Uterus (tissue), 4 donors: Measurements from ENCODE around the gene GAREM2. TPM values are rescaled to one million over a fixed set of nuclear protein-coding genes. Genes with fewer than 3 reads are reported as not detected.

Experiments used
- DNase-seq, 2 donors: peaks; one replicate each; pipeline ENCODE4 v3.0.0-alpha.2; 2019 to 2020
- H3K27ac ChIP-seq, 2 donors: fragments of 200-600 bp; sonication (generic); 1 replicate in 1 of 2; 2 replicates in 1 of 2; pipeline ENCODE4 v1.5.1; 2016 to 2018
- H3K27me3 ChIP-seq, 2 donors: fragments of 200-600 bp; sonication (generic); one replicate each; pipeline ENCODE4 v1.5.1; 2018 to 2019; ENCODE audit warnings: control low read depth in 1 of 2
- H3K36me3 ChIP-seq, 2 donors: fragments of 200-600 bp; sonication (generic); one replicate each; pipeline ENCODE4 v1.5.1; 2019; ENCODE audit warnings: control low read depth in 1 of 2
- H3K4me1 ChIP-seq, 2 donors: fragments of 200-600 bp; sonication (generic); one replicate each; pipeline ENCODE4 v1.5.1; 2018 to 2019; ENCODE audit warnings: control low read depth in 1 of 2
- H3K4me3 ChIP-seq, 2 donors: fragments of 200-600 bp; sonication (generic); 1 replicate in 1 of 2; 2 replicates in 1 of 2; pipeline ENCODE4 v1.5.1; 2018 to 2019; ENCODE audit warnings: mild to moderate bottlenecking in 1 of 2
- H3K9me3 ChIP-seq, 2 donors: fragments of 200-600 bp; sonication (generic); one replicate each; pipeline ENCODE4 v1.5.1; 2019; ENCODE audit warnings: control low read depth in 1 of 2
- CTCF ChIP-seq, 4 experiments: fragments of 200-600 bp in 2 of 4; fragments of 450-650 bp in 2 of 4; sonication (generic) in 2 of 4; IDR thresholded peaks; one replicate each; pipeline ENCODE4 v1.5.1; 2016 to 2019; ENCODE audit warnings: antibody characterized with exemption in 4 of 4, mild to moderate bottlenecking in 2 of 4, moderate library complexity in 1 of 4
- POLR2A ChIP-seq, 2 donors: fragments of 450-650 bp; IDR thresholded peaks; one replicate each; pipeline ENCODE4 v1.6.1; 2016; ENCODE audit warnings: antibody characterized with exemption in 2 of 2, mild to moderate bottlenecking in 1 of 2, moderate library complexity in 1 of 2
- intact Hi-C: fragments of 100-400 bp; cut with DNase I; formaldehyde crosslinking; loops from one replicate; pipeline ENCODE4 v1.15.1; 2023; ENCODE audit warnings: low total_unique reads
- total RNA-seq, 4 donors: library from RNA; depleted of rRNA in 3 of 4; stranded (reverse); fragments of >200 nt in 3 of 4; gene quantifications; one replicate each; pipeline versions ENCODE4 v1.1.0 to v1.2.4, GENCODE V29; 2014 to 2023
- donor health status: DM: yes; HTN: yes; CAD: no.

The GAREM2 gene
- total RNA-seq, 4 donors from 2014 or later, result under 0.01 to 5.1 (median 2.2) TPM

DNA sequence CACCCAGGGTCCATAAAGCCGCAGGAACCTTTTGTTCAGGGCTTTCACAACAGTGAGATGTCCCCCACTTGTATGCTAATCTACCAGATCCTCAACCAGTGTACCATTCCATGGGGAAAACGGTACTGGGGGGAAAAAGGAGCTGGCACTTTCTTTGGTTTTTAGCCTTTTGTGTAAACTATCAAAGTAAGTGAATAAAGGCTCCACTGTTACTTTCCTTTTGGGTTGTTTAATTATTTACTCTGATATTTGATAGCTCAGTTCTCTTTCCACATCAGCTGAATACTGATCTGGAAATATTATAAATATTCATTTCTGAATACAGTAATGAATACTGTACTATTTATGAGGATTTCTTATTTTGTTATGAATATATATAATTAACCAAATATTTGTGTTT, 51.2 kb downstream of the GAREM2 start:
- H3K9me3 ChIP-seq, result no peaks in the 10 kb centered on the region
- no peak for DNase-seq
- no peaks in the 10 kb centered on the region for H3K36me3 ChIP-seq
- no peak overlapping the region for H3K27ac ChIP-seq
- intact Hi-C loops, result no loop called here
- no peaks in the 10 kb centered on the region for H3K27me3 ChIP-seq
- H3K4me1 ChIP-seq, result no peaks in the 10 kb centered on the region
- TF ChIP-seq POLR2A (IDR thresholded peaks at IDR 0.05) (no peak), CTCF (IDR thresholded peaks at IDR 0.05) (no peak)
- H3K4me3 ChIP-seq, result no peak overlapping the region

- Histone ChIP-seq H3K4me3 (no peak overlapping the region), H3K27ac (no peak overlapping the region), H3K9me3 (no peaks in the 10 kb centered on the region), H3K36me3 (no peaks in the 10 kb centered on the region), H3K4me1 (no peaks in the 10 kb centered on the region), H3K27me3 (no peaks in the 10 kb centered on the region)
- DNase-seq, result no peak
- TF ChIP-seq POLR2A (IDR thresholded peaks at IDR 0.05) (no peak), CTCF (IDR thresholded peaks at IDR 0.05) (no peak)
- intact Hi-C loops, result no loop called here
Measured at GRCh38 chr2:26229595-26229994, 56.7 kb downstream of the GAREM2 start.

DNA sequence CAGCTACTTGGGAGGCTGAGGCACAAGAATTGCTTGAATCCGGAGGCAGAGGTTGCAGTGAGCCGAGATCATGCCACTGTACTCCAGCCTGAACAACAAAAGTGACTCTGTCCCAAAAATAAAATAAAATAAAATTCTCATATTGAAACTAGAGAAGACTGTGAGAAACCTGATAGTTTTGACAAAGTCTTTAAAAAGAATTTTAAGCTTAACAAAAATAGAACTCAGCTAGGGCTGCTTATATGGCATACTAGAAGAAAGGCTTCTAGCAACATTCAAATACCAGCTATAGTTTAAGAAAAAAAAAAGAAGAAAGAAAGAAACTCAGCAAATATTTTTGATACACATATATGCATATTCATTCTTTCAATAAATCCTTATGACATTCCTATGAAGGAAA, 57.9 kb downstream of the GAREM2 start:
- peaks cover 0 to 2% of the 10 kb centered on the region in 2 donors for H3K36me3 ChIP-seq
- H3K9me3 ChIP-seq, result no peaks in the 10 kb centered on the region
- intact Hi-C loops, result no loop called here
- no peaks in the 10 kb centered on the region for H3K27me3 ChIP-seq
- no peak for DNase-seq
- H3K4me1 ChIP-seq, result no peaks in the 10 kb centered on the region
- H3K4me3 ChIP-seq, result no peak overlapping the region
- no peak overlapping the region for H3K27ac ChIP-seq
- TF ChIP-seq CTCF (IDR thresholded peaks at IDR 0.05), result no peak

DNA sequence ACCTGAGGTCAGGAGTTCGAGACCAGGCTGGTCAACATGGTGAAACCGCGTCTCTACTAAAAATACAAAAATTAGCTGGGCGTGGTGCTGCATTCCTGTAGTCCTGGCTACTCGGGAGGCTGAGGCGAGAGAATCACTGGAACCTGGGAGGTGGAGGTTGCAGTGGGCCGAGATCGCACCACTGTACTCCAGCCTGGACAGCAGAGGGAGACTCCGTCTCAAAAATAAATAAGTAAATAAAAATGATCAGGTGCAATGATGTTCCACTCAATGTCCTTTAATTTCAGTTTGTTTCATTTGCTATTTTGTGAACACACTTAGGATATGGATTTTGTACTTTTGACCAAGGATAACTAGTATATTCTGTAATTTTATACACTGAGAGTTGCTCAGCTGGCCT, 62.2 kb downstream of the GAREM2 start:
- DNase-seq, result no peak
- no peaks in the 10 kb centered on the region for H3K27me3 ChIP-seq

DNA sequence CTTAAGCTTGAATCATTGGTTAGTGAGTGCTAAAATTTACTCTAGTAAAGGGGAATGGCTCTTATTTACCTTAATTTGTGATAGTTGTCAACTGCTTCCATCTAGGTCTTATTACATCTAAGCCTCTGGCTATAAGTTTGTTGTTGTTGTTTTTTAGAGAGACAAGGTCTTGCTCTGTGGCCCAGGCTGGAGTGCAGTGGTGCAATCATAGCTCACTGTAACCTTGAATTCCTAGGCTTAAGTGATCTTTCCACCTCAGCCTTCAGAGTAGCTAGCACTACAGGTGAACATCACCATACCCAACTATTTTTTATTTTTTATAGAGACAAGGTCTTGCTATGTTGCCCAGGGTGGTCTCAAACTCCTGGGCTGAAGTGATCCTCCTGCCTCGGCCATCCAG, 65.0 kb downstream of the GAREM2 start:
- intact Hi-C loops, result no loop called here
- H3K4me1 ChIP-seq, result no peaks in the 10 kb centered on the region
- H3K4me3 ChIP-seq, result no peak overlapping the region
- DNase-seq, result no peak
- peaks cover 0 to 2% of the 10 kb centered on the region in 2 donors for H3K36me3 ChIP-seq
- TF ChIP-seq POLR2A (IDR thresholded peaks at IDR 0.05) (no peak), CTCF (IDR thresholded peaks at IDR 0.05) (no peak)
- no peaks in the 10 kb centered on the region for H3K9me3 ChIP-seq
- H3K27ac ChIP-seq, result no peak overlapping the region
- H3K27me3 ChIP-seq, result no peaks in the 10 kb centered on the region

More for the DNA sequence above, 62.2 kb downstream of the GAREM2 start:
- no peaks in the 10 kb centered on the region for H3K9me3 ChIP-seq
- H3K4me1 ChIP-seq, result no peaks in the 10 kb centered on the region
- peaks cover 0 to 2% of the 10 kb centered on the region in 2 donors for H3K36me3 ChIP-seq
- H3K4me3 ChIP-seq, result no peak overlapping the region
- TF ChIP-seq POLR2A (IDR thresholded peaks at IDR 0.05) (no peak), CTCF (IDR thresholded peaks at IDR 0.05) (peak in 2 of 4 experiments; percentile 15 to 20)
- intact Hi-C loops, result no loop called here
- no peak overlapping the region for H3K27ac ChIP-seq
